Cardiac fibroblast (primary cell): Measurements from ENCODE around the gene VDR.

Experiments used
- DNase-seq, 2 donors: peaks; one replicate each; pipeline versions ENCODE4 v3.0.0 to v3.0.0-alpha.2; 2010; ENCODE audit warnings: low read depth in 2 of 2
- H3K4me3 ChIP-seq, 2 donors: replicated peaks in 1 of 2; 1 replicate in 1 of 2; 2 replicates in 1 of 2; pipeline ENCODE4 v1.5.1; 2011; ENCODE audit warnings: low read depth in 2 of 2, low read length in 2 of 2, mild to moderate bottlenecking in 2 of 2, moderate library complexity in 1 of 2
- TF ChIP-seq, protein P1 (sequence below): IDR thresholded peaks from one replicate; pipeline ENCODE4 v1.5.1; 2011; ENCODE audit warnings: low read depth, mild to moderate bottlenecking, low read length, inconsistent platforms

Gene VDR

DNA sequence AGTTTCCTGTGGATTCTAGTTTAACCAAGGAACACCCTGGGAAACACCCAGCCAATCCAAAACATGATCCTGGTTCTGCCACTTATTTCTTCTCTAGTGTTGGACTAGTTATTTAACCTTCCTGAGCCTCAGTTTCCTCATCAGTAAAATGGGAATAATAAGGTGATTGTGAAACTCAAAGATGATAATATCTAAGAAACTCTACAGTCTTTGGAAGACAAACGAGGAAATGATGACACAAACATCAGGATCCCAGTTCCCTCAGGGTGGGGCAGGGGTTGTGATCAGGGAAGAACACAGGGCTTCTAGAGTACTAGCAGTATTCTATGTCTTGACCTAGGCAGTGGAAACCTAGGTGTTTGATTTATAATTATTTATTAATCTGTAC lies 40.5 kb upstream of the VDR start:
- H3K4me3 ChIP-seq = no peak overlapping the region
- TF ChIP-seq, protein P1, sequence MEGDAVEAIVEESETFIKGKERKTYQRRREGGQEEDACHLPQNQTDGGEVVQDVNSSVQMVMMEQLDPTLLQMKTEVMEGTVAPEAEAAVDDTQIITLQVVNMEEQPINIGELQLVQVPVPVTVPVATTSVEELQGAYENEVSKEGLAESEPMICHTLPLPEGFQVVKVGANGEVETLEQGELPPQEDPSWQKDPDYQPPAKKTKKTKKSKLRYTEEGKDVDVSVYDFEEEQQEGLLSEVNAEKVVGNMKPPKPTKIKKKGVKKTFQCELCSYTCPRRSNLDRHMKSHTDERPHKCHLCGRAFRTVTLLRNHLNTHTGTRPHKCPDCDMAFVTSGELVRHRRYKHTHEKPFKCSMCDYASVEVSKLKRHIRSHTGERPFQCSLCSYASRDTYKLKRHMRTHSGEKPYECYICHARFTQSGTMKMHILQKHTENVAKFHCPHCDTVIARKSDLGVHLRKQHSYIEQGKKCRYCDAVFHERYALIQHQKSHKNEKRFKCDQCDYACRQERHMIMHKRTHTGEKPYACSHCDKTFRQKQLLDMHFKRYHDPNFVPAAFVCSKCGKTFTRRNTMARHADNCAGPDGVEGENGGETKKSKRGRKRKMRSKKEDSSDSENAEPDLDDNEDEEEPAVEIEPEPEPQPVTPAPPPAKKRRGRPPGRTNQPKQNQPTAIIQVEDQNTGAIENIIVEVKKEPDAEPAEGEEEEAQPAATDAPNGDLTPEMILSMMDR = no peak
- no peak for DNase-seq

DNA sequence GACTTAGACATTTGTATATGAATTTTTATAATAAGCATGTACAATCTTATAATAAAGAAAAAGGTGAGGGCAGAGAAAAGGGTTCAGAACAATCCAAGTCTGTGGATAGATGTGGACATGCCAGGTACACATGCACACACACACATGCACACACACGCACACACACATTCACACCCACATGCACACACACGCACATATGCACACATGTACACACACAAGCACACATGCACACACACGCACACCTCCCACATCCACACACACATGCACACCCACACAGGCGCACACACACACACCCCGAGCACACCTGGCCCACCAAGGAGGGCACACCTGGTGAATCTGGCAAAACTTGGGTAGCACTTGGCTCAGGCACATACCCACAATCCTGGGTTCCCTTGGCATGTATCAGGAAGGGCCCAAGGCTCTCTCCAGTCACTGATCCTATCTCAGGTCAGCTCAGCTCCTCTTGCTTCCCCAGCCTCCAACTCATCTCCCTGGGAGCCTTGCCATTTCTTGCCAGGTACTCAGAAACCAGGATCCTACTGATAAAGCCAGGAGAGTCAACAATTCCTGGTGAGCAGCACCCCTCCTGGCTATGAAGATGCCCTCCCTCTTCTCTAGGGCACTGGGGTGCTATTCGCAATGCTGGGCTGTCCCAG lies 40.0 kb upstream of the VDR start:
- TF ChIP-seq, protein P1 = no peak
- H3K4me3 ChIP-seq = no peak overlapping the region
- no peak for DNase-seq

DNA sequence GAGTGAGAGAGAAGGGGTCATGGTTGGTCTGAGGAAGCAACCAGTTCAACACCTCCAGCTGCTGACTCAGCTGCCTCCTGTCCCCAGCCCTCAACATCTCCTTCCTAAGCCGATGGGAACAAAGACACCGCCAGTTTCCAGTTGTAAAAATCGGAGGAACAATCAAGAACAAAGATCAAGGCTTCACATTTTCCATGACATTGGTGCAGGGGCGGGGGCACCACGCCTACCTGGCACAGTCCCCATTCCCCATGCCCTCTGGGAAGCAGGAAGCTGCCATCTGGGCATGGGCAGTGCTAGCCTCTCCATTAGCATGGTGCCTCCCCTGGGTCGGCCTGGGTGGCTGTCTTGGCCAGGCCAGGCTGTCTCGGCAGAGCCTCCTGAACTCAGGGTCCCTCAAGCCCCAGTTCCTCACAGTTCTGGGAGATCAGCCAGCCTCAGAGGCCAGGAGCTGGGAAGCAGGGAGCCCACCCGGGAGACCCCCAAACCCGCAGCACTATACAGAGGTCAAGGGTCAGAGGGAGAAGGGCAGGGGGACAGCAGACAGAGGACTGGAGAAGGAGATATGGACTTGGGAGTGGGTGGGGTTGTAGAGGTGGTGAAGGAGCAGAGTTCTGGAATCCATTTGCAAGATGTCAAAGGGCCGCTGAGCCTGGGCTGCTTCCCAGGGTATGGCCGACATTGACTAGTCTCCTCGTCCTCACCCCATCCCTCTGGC lies 39.0 kb upstream of the VDR start:
- TF ChIP-seq, protein P1 = no peak

DNA sequence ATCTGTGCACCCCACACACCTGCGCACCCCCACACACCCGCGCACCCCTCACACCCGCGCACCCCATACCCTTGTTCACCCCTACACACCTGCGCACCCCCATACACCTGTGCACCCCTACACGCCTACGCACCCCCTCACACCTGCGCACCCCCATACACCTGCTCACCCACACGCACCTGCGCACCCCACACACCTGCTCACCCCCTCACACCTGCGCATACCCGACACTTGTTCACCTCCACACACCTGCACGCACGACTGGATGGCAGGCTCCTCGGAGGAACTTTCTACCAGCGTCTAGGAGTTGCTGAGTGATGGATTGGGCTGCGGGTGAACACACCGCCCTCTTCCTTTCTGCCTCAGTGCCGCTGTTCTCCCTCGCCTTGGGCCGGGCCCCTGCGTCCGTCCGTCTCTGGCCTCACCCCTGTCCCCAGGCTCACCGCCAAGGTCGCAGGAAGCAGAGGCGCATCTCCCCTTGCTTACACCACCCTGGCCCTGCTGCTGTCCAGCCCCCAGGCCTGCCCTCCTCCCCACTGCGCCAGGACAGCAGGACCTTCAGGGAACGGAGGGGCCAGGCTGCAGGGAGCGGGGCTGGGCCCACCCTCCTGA lies 37.9 kb upstream of the VDR start:
- H3K4me3 ChIP-seq = no peak overlapping the region
- TF ChIP-seq, protein P1 = no peak
- DNase-seq = no peak

More for the DNA sequence above, 39.0 kb upstream of the VDR start:
- no peak for DNase-seq
- no peak overlapping the region for H3K4me3 ChIP-seq

DNA sequence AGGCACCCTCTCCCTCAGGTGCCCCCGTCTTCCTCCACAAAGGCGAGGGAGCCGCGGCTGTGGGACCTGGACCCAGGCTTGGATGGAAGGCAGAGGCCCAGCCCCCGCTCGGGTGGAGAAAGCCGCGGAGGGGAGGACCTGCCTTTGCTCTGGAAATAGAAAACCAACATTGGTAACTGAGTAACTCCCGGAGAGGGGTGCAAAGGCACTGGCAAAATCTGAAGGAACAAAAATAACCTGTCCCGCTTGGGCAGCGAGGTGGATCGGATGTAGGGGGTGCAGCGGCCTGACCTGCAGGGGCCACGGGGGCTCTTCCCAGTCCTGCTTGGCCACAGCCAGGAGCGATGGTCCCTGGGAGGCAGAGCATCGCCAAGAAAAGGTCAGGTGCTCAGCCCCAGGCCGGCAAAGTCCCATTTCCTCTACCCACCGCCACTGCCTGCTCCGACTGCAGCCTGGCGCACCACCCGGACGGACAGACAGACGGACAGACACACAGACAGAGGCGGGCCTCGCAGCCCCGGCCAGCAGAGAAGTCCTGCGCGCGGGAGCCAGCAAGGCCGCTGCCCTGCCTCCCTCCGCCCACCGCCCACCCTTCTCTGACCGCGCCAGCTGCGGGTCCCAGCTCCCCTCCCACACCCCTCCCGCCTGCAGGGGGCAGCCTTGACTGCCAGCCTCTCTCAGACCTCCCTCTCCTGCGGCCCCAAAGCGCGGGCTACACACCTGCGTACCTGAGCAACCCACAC lies 37.2 kb upstream of the VDR start:
- TF ChIP-seq, protein P1 = peak; percentile 24
- H3K4me3 ChIP-seq = no peak overlapping the region
- DNase-seq = no peak

DNA sequence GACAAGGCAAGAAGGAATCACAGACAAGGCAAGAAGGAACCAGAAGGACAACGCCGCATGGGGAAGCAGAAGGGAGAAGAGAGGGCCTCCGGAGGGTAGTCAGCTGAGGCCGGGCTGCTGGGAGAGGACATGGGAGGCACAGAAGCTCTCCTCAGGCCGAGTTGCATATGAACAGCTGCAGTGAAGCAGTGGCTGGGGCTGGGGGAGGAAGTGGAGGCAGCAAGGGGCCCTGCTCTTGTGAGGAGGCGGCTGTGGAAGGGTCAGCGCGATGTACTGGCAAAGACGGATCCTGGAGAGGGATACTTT lies 36.6 kb upstream of the VDR start:
- DNase-seq = no peak
- no peak overlapping the region for H3K4me3 ChIP-seq
- TF ChIP-seq, protein P1 = no peak
